ENCODE results near the gene PALS1.

GRCh38 chr14:67268426-67269150, 27.4 kb downstream of the PALS1 start:
- TF ChIP-seq CTCF (IDR thresholded peaks at IDR 0.05; ENCODE audit: low read depth, low read length): no peak
- no peak for TF ChIP-seq POLR2A (IDR thresholded peaks at IDR 0.05; ENCODE audit: extremely low read depth, insufficient read length)
- TF ChIP-seq MAX (IDR thresholded peaks at IDR 0.05; ENCODE audit: low read depth, low read length): no peak
- no peak for TF ChIP-seq MYC (IDR thresholded peaks at IDR 0.05; ENCODE audit: low read depth, low read length)

Data from NB4 (cell line).